ENCODE measurements around the gene LINGO4.
"Not testable (repeated sequence)": the region's sequence is repeated elsewhere in the genome, so short reads cannot be mapped to it uniquely, and the experiment has no call there.

LINGO4 gene

DNA sequence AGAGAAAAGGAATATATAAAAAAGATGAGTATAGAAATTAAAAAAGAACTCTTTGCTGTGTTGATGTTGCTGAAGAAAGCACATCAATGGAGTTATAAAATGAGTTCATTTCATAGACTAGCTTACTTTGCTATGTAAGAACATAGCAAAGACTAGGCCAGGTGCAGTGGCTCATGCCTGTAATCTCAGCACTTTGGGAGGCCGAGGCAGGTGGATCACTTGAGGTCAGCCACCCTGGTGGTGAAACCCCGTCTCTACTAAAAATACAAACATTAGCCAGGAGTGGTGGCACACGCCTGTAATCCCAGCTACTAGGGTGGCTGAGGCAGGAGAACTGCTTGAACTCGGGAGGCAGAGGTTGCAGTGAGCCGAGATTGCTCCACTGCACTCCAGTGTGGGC, 23.2 kb downstream of the LINGO4 start:
- not testable (repeated sequence) for DNase-seq (ENCODE audit: low read depth)

DNA sequence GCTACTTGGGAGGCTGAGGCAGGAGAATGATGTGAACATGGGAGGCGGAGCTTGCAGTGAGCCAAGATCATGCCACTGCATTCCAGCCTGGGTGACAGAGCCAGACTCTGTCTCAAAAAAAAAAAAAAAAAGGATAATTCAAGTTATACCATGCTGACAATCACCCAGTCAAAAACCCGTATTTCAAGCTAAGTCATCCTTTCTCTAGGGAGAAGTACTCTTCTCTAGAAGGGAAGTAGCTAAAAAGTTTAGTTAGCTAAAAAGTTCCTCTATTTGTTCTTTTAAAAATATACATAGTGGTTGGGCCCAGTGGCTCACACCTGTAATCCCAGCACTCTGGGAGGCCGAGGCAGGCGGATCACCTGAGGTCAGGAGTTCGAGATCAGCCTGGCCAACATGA, 24.5 kb downstream of the LINGO4 start:
- DNase-seq (ENCODE audit: low read depth): not testable (repeated sequence)

DNA sequence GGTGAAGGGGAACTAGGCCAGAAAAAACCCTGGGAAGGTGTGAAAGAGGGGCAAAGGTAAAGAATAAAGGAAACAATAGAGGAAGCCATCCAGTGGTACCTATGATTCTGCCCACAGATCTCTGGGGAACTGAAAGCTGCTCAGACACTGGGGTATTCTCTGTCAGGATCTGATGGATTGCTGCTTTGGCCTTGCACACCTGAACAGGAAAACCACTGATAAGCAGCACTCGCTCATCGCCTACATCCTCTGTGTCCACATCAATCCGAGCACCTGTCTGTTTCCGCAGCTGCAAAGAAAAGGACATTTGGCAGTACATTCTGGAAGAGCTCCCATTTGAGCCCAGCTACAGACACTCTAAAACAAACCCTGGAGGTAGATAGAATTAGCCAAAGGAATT, 25.4 kb downstream of the LINGO4 start:
- DNase-seq (ENCODE audit: low read depth): no peak

DNA sequence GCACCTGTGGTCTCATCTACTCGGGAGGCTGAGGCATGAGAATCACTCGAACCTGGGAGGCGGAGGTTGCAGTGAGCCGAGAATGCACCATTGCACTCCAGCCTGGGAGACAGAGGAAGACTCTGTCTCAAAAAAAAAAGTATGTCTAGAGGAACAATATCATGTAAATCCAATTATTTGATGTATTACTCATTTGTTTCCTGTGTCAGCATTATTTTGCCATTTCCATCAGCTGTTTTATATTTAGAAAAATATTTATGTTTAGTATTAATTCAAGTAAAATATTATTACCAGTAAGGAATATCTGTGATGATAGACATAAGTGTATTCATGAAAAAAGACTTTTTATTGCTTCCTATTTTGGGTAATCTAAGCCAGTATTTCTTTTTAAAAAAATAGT, 27.9 kb downstream of the LINGO4 start:
- no peak for DNase-seq (ENCODE audit: low read depth)

DNA sequence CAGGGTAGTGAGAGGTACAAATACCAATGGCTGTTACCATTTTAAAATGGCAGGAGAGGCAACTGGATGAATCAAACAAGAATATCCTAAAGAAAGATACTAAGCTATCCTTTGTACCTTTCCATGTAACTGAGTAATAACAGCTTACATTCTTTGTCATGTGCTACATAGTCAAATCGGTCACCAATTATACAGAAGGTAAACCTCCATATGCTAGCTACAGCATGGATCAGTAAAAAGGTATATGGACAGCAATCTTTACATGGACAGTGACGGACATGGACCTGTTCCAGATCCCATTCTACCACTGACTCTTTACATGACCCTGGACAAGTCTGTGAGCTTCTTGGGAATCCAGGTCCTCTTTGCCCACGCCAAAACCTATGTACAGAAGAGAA, 28.6 kb downstream of the LINGO4 start:
- no peak for DNase-seq (ENCODE audit: low read depth)

DNA sequence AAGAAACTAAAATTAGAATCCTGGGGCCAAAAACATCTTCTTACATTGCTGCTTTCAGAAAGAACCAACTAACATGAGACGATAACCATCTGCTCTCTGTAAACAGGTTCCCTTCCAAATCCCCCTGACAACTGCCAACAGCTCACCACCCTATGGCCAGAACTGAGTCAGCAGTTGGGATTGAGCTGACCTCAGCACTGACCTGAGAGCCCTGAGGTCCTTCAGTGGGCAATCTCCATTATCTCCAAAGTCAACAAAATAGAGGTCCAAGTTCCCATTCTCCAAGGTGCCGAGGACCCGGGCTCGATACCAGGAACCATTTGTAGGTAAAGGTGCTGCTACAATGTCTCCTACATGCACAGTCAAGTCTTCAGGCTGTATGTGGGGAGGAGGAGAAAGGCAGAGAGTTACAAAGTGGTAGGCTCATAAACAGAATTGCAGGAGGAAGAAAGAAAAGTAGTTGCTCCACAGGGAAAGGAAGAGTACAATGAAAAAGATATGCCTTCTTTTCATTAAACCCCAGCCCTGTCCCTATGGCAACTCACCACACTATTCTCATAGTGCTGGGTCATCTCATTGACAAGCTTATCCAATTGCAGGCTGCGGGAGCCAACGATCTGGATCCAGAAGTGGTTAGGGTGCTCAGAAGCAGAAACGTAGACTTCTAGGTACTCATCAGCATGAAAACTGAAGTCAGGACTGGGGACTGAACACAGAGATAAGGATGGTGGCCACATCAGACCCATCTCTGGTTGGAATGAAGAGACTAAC, 29.1 kb downstream of the LINGO4 start:
- DNase-seq (ENCODE audit: low read depth): no peak

DNA sequence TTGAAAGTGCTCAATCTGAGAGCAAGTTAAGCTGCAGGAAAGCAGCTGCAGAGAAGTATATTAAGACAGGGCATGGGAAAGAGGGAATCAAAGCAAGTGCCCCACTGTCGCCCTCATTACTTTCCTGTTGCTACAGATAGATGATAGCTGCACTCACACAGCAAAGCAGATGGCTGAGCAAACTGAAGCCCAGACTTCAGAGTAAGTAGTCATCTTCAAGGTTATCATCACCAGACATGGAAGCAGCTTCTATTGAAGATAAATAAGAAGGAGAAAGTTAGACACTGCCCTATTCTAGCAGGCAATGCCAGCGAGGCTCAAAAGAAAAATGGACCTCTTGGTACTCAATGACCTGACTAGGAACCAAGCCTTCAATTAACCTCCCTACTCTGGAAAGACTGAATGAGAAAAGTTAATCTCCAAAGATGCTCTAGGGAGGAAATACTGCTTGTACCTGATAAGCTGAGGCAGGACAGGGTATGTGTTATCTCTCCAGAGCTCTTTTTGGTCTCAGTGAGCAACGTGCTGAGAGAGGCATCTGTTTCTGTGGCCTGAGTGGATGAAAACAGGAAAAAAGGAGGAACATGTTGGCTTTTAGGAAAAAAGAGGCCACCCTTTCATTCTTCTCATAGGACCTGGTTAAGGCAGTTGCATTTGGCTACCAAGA, 30.8 kb downstream of the LINGO4 start:
- no peak for DNase-seq (ENCODE audit: low read depth)

DNA sequence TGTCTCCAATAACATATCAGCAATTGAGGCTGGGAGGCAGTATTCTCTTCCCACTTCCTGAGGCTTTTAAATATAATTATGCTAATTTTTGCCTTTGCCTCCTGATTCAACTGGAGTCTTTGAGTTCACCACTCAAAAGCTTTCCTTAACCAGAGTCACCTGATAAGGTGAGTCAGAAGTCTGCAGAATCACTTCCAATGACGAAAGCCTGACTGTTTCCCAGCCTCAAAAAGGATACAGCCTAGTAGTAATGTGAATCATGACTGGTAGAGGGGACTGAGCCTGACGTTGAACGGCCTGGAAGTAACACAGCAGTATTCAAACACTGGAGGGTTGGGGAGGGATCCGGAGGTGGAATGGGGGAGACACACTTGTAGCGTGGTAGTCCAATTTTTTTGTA, 31.5 kb downstream of the LINGO4 start:
- DNase-seq (ENCODE audit: low read depth): no peak

DNA sequence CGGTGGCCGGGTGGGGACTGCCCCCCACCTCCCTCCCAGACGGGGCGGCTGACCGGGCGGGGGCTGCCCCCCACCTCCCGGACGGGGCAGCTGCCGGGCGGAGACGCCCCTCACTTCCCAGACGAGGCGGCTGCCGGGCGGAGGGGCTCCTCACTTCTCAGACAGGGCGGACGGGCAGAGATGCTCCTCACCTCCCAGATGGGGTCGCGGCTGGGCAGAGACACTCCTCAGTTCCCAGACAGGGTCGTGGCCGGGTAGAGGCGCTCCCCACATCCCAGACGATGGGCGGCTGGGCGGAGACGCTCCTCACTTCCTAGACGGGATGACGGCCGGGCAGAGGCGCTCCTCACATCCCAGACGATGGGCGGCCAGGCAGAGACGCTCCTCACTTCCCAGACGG, 35.9 kb downstream of the LINGO4 start:
- not testable (repeated sequence) for DNase-seq (ENCODE audit: low read depth)

DNA sequence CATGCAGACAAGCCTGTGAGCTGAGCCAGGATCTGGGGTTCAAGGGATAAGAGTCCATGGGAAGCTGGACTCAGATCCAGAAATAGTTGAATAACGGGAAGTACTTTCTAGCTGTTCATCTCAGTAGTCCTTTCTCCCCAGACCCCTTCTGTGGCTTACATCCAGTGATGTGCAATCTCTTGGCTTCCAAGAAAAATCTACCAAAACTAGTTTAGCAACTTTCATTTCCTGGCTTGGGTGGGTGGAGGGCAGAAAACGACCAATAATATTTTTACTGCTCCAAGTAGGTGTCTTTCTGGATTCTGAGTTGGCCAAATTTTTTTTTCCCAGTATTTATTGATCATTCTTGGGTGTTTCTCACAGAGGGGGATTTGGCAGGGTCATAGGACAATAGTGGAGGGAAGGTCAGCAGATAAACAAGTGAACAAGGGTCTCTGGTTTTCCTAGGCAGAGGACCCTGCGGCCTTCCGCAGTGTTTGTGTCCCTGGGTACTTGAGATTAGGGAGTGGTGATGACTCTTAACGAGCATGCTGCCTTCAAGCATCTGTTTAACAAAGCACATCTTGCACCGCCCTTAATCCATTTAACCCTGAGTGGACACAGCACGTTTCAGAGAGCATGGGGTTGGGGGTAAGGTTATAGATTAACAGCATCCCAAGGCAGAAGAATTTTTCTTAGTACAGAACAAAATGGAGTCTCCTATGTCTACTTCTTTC, 36.7 kb downstream of the LINGO4 start:
- DNase-seq (ENCODE audit: low read depth): not testable (repeated sequence)

DNA sequence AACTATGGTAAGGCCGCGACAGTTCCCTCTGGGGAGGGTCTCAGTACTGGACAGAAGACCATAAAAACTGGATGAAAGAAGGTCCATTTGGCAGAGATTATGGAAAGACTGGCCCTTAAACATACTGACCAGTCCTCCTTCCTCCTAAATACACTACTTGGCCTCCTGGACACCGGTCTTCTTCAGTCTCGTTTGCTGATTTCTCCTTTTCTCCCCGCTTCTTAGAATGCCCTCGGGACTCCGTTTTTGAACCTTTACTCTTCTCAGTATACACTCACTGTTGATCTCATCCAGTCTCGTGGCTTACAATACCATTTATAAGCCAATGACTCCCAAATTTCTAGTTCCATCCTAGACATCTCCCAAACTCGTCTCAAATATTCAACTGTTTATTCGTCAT, 41.2 kb downstream of the LINGO4 start:
- DNase-seq (ENCODE audit: low read depth): no peak

DNA sequence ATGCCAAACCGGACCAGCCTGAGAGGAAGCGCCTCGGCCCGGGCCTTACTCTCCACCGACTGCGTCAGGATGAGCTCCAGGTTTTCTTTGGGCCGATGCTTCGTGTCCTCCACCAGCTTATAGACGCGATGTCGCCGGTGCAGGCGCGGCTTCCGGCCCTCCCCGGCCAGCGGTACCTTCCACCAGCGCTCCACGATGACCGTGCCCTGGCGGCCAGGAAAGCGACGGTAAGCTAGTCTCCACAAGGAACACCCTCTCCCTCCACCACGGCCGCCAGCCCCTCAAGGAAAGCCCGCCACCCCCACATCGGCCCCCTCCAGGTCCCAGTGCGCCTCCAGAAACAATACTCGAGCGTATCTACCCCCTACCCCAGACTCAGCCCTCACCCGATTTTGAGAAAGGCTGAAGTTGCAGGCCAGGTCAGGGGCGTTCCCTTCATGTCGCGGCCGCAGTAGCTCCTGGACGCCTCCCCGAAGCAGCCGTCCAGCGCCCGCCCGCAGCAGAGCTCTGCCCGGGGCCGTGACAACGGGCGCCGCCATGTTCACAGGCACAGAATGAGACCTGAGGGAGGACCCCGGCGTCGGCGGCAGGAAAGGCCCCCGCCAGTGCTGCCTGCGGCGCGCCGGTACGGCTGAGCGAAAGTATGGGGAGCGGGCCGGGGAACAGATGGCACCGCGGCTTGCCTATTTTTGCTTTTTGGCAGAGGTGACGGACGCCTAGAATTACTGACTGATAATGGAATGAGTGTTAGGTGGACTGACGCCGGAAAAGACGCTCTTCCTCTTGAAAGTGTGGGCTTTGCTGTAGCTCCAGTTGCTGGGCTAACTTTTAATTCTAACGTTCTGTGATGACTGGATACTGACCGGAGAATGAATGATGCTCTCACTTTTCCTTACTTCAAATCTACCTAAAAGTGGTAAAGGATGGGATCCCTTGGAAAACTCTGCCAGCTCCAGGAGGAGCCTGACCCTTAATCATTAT, 42.0 kb downstream of the LINGO4 start, which contains the start of gene MRPL9:
MRPL9 (minus strand) TSS at position 556 of the 981 bp plus-strand sequence; CDS start at position 539, 17 bp downstream.
- peak; percentile 85 for DNase-seq (ENCODE audit: low read depth)

DNA sequence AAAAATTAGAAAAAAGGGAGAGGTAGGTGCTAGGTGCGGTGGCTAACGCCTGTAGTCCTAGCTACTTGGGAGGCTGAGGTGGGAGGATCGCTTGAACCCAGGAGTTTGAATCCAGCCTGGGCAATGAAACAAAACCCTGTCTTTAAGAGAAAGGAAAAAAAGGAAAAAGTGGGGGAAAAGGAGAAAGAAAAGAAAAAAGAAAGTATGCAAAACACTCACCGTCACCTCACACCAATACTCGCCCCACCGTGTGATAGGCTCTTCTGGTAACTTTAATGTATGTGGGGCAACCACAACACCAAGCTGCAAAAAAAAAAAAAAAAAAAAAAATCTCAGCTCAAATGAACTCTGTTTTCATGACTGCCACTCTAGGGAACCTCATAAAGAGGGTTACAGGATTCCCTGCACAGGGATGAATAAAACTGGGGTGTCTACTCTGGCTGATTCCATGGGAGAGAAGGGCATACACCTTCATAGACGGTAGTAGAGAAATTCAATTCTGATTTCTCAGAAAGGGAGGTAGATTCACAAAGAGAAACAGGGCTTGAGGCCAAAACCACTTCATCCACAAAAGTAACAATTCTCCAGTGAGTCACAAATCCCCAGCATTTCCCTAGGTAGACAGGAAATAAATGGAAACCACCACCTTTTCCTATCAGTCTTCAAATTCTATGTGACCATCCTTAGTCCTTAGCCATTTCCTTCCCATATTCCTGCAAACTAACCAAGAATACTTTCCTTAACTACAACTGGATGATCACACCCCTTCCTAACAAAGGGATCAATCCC, 44.4 kb downstream of the LINGO4 start:
- no peak for DNase-seq (ENCODE audit: low read depth)

DNA sequence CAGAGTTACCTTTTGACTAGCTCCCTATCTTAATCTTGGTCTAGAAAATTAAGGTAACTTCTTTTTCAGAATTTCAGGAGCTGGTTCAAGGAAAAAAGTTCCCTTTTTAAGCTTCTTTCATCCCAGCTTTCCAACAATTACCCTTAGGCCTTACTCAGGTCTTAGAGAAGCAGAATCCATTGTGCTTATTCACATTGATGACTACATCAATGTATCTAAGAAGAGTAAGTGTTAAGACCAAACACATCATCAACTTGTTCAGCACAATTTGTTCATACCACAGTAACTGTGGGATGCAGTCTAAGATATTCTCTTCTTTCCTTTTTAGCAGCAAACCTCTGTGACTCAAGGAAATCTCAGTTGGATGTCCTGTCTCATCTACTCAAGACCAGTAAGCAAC, 46.0 kb downstream of the LINGO4 start:
- DNase-seq (ENCODE audit: low read depth): no peak

DNA sequence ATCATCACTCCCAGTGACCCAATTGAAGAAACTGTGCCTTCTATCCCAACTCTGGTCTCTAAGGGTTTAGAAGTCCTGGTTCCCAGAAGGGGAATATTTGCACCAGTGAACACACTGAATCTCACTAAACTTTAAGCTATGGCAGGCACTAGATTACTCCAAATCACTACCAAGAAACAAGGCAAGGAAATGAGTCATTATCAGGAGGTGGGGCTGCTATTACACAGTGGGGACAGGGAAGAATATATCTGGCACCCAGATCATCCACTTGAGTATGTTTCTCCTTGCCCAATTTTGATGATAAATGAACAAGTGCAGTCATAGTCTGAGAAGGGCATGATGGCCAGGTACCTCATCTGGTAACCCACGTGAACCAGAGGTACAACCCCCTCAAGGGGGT, 48.9 kb downstream of the LINGO4 start:
- DNase-seq (ENCODE audit: low read depth): no peak

Data from activated T-cell treated with anti-CD3 and anti-CD28 coated beads for 48 hours (primary cell).